Measurements from ENCODE around the gene NR2F1. TPM values are rescaled to one million over a fixed set of nuclear protein-coding genes. Genes with fewer than 3 reads are reported as not detected.

The NR2F1 gene
- total RNA-seq, 4 donors from 2014 or later, result 1.9 to 26.3 (median 3.7) TPM

DNA sequence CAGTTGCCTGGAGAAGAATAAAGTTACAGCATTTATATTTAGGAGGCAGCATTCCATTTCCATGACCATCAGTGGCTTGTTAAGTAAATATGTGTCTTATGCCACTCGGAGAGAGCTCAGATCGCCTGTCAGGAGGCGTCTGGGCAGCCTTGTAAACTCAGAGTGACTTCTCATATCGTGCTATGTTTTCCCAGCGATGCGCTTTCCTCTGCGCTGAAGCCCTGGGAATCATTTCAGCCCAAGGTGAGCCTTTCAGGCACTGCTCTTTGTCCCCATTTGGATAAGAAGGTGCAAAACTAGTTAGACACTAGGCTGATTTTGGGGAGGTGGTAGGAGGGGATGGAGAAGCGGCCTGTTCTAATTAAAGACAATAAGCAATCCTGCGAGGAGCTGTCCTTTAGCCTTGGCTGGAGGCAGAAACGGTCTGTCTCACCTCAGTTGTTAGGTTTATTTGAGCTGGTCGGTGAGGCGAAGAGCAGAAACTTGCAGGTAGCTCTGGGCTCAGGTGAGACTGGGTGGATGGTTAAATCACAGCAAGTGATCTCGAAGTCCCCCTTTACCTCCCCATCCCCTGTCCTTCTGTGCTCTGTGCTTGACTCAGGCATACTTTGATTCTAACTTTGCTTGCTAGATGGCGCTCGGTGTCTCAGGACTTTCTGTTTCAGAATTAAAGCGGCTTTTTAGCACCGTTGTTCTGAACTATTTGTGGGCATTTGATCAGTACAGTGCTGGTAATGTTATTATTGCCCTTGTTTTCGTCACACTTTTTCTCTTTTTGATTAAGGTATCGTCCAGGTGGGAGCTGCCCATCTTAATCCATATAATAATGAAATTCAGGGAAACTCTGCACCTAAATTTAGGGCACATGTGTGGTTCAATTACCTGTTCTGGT is 24.6 kb downstream of the NR2F1 start:
- 12 to 28% methylated on average over 13 to 19 of the region's 19 CpGs for WGBS, 2 donors
- TF ChIP-seq POLR2A (IDR thresholded peaks at IDR 0.05), result no peak
- TF ChIP-seq, protein P1, sequence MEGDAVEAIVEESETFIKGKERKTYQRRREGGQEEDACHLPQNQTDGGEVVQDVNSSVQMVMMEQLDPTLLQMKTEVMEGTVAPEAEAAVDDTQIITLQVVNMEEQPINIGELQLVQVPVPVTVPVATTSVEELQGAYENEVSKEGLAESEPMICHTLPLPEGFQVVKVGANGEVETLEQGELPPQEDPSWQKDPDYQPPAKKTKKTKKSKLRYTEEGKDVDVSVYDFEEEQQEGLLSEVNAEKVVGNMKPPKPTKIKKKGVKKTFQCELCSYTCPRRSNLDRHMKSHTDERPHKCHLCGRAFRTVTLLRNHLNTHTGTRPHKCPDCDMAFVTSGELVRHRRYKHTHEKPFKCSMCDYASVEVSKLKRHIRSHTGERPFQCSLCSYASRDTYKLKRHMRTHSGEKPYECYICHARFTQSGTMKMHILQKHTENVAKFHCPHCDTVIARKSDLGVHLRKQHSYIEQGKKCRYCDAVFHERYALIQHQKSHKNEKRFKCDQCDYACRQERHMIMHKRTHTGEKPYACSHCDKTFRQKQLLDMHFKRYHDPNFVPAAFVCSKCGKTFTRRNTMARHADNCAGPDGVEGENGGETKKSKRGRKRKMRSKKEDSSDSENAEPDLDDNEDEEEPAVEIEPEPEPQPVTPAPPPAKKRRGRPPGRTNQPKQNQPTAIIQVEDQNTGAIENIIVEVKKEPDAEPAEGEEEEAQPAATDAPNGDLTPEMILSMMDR (IDR thresholded peaks at IDR 0.05), result peak in 4 of 6 experiments; percentile 13 to 45 (median 32)
- intact Hi-C loops (cut with DNase I), result loop anchor here (10.0 kb wide), 1 partner anchor 187 kb away; no protein-coding TSS in a partner anchor
- H3K4me1 ChIP-seq, result peaks cover 12 to 33% (median 13%) of the 10 kb centered on the region in 3 donors
- H3K27ac ChIP-seq, result peak overlapping the region in 1 of 4 donors; percentile 17
- no peaks in the 10 kb centered on the region for H3K9me3 ChIP-seq
- H3K36me3 ChIP-seq, result no peaks in the 10 kb centered on the region
- H3K4me3 ChIP-seq, result peak overlapping the region in 1 of 4 donors; percentile 26
- DNase-seq, result no peak
- H3K27me3 ChIP-seq, result peaks cover 7 to 100% (median 27%) of the 10 kb centered on the region in 4 donors

DNA sequence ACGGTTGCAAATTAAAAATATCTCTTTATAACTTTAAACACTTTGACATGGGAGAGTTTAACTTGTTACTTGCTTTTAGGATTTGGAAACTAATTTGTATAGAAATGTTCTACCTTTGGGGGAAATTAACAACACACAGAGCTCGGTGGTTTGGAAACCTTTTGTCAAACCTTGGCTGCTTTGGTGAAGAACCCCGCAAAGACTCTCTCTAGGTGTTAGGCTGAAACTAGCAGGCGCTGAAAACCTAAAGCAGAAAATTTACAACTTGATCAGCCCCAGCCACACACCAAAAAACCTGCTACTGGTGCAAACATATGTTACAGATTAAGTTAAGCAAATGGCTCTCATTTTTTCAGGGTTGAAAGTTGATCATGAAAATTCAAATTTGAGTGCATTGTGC is 25.8 kb downstream of the NR2F1 start:
- intact Hi-C loops (cut with DNase I), result loop anchor here (10.0 kb wide), 1 partner anchor 186 kb away; no protein-coding TSS in a partner anchor
- TF ChIP-seq, protein P1 (IDR thresholded peaks at IDR 0.05), result no peak
- no peak for TF ChIP-seq POLR2A (IDR thresholded peaks at IDR 0.05)
- H3K4me1 ChIP-seq, result peaks cover 11 to 36% (median 13%) of the 10 kb centered on the region in 3 donors
- H3K27ac ChIP-seq, result no peak overlapping the region
- WGBS, 2 donors, result 40 to 41% methylated on average over 4 of the region's 4 CpGs
- H3K36me3 ChIP-seq, result no peaks in the 10 kb centered on the region
- H3K9me3 ChIP-seq, result no peaks in the 10 kb centered on the region
- H3K27me3 ChIP-seq, result peaks cover 6 to 100% (median 31%) of the 10 kb centered on the region in 4 donors
- DNase-seq, result no peak
- no peak overlapping the region for H3K4me3 ChIP-seq

DNA sequence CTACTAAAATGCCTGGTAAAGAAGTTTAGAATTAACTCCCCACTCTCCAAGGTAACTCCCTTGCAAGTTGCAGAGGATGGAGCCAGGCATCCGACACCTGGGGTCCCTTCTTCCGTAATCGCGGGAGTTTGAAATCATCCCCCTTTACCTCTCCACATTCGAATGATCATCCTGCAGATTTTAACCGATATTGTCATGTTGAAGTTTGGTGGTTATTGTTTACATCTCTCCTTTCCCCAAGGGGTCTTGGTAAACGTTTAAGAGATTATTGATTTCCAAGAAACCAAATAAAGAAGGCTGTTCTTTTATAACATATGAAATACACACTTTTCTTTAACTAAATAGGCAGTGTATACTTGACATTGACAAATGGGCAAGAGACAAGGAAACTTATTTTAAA is 26.7 kb downstream of the NR2F1 start:
- TF ChIP-seq, protein P1 (IDR thresholded peaks at IDR 0.05), result no peak
- TF ChIP-seq POLR2A (IDR thresholded peaks at IDR 0.05), result no peak
- WGBS, 2 donors, result 20 to 32% methylated on average over 7 of the region's 7 CpGs
- DNase-seq, result no peak
- intact Hi-C loops (cut with DNase I), result loop anchor here (10.0 kb wide), 1 partner anchor 185 kb away; no protein-coding TSS in a partner anchor
- H3K9me3 ChIP-seq, result no peaks in the 10 kb centered on the region
- H3K36me3 ChIP-seq, result no peaks in the 10 kb centered on the region
- H3K4me1 ChIP-seq, result peaks cover 5 to 27% (median 13%) of the 10 kb centered on the region in 3 donors
- no peak overlapping the region for H3K27ac ChIP-seq
- H3K27me3 ChIP-seq, result peaks cover 4 to 100% (median 29%) of the 10 kb centered on the region in 4 donors
- H3K4me3 ChIP-seq, result no peak overlapping the region

DNA sequence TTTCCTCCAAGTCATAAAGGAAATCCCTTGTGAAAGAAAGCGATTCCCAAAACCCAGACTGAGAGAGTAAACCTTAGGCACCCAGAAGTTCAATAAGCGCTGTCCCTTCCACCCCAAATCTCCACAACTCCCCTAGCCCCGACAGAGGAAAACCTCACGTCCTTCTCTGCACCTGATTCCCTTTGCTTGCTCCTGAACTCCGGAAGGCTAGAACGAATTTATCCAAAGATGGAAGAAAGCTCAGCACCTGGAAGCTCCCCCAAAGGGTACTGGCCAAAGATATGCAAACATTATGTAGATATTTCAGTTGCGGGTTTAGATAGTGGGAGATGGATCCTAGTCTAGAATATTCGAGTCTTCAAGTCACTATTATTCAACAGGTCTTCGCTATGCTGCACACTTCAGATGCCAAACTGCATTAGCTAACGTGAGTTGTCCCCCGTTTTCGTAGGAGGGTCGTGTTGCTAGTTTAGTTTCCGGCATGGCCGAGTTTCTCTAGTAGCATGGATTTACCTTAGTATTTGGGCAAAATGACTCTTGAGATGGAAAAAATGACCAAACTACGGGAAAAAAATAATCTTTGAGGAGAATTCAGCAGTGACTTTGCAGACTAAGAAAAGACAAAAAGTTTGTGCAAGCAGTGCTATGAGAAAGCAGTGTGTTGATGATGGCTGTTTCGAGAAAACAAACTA is 27.7 kb downstream of the NR2F1 start:
- Histone ChIP-seq H3K27me3 (peaks cover 4 to 100% (median 27%) of the 10 kb centered on the region in 4 donors), H3K36me3 (no peaks in the 10 kb centered on the region), H3K27ac (no peak overlapping the region), H3K9me3 (no peaks in the 10 kb centered on the region), H3K4me3 (no peak overlapping the region), H3K4me1 (peaks cover 5 to 27% (median 13%) of the 10 kb centered on the region in 3 donors)
- TF ChIP-seq POLR2A (IDR thresholded peaks at IDR 0.05), result no peak
- TF ChIP-seq, protein P1 (IDR thresholded peaks at IDR 0.05), result no peak
- WGBS, 2 donors, result 26 to 30% methylated on average over 16 to 17 of the region's 17 CpGs
- intact Hi-C loops (cut with DNase I), result no loop called here
- DNase-seq, result no peak

Data from esophagus squamous epithelium (tissue), 5 donors.